ENCODE results near the gene DEPP1.

- no peak for TF ChIP-seq GATA2 (IDR thresholded peaks at IDR 0.05; ENCODE audit: low read depth, low read length)
- no peak for TF ChIP-seq GATA3 (IDR thresholded peaks at IDR 0.05; ENCODE audit: low read depth, low read length)
These were observed 24.9 kb upstream of the DEPP1 start for GRCh38 chr10:45003432-45004000.
